HG03135 (cell line): ENCODE data around the gene RAB7A.

Source experiments
- ATAC-seq: cut with Tn5 transposase; IDR thresholded peaks from one replicate; pipeline ENCODE4 v1.9.1; 2021; ENCODE audit warnings: mild to moderate bottlenecking, moderate library complexity; ENCODE audit not compliant: unreplicated experiment

The RAB7A gene

GRCh38 chr3:128848936-128849335, 123.0 kb downstream of the RAB7A start:
- ATAC-seq, result no peak

DNA sequence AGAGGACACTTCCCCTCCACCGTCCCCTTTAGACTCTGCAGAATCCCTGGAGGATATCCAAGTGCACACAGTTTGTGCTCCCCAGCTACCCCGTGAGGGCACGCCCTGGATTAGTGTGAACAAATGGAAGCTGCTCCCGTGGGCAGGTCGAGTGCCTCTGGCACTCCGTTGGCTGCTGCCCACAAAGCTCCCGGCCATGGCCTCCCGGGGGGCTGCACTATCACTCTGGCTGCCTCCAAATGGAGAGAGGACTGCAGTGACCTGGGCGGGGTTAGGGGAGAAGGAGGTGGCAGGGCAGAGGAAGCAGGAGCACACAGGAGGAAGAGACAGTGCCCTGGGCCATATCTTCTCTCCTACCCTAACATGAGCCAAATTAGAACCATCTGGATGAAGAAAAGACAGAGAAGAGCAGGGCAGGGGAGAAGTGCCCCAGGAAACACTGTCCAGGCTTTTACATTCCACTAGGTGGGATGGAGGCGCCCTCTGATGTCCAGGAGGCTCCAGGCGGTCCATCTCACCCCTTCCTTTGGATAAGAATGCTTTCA, 124.0 kb downstream of the RAB7A start:
- no peak for ATAC-seq

GRCh38 chr3:128850544-128850943, 124.6 kb downstream of the RAB7A start:
- ATAC-seq, result no peak

DNA sequence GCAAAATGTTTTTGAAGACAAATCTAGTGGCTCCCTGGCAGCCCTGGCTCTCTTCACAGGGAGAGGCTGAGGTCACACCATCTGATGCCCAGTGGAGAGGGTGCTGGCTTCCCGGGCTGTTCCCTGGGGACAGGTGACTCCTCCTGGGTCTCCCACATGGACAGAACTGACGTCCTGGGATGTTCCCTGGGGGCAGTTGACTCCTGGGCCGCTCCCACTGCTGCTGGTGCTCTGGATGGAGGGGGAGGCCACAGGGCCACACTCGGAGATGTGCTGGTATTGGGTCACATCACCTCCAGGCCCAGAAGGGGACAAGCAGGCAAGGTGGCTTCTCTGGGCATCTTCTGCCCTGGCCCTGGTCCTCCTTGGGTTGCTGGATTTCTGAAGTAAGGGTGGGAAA, 125.6 kb downstream of the RAB7A start:
- ATAC-seq, result no peak

GRCh38 chr3:128853826-128854225, 127.8 kb downstream of the RAB7A start:
- ATAC-seq, result no peak

DNA sequence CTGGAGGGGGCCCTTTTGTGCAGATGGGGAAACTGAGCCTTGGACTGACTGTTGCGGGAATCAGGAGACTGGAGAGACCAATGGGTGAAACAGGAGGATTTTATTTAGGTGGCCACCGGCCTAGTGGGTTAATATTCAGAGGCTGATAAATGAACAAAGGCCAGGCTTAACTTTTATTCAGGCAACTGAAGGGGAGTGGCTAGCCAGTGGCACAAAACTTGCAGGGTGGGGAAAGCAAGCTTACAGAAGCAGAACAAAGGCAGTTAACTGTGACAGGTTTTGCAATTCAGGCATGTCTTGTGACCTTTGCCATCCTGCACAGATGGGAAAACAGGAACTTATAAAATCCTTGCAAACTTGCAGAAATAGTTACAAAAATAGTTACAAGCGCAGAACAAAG, 128.5 kb downstream of the RAB7A start:
- ATAC-seq, result no peak

DNA sequence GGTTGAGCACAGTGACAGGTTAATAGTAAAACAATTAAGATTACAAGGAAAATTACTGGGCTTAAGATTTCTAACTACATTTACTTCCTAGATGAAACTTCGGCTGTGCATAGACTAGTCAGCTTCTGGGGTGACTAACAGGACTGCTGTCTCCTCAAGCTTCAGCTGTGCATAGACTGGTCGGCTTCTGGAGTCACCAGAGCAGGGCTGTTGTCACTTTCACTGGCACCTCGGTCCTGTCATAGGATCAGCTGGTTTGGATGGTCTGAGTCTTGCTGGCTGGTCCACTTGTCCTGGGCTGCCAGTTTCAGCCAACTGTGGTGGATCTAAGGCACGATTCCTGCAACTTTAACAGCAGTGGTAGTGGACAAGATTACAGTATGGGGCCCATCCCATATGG, 129.6 kb downstream of the RAB7A start:
- no peak for ATAC-seq

DNA sequence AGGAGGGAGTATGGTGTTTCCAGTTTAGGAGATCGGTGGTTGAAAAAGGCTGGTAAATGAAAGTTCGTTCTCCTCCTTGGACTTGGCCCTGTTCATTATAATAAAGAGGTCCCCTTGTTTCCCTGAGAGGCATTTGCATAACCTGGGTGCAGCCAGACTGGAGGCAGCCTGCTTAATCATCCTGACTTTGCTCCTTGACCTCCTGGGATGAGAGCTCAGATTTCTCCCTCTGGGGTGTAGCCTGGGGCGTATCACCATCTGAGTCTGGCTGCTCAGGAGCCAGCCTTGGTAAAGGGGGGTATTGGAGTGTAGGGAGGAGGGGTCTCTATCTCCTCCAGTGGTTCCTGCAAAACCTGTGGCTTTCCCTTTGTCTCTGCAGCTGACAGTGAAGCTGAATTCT, 132.2 kb downstream of the RAB7A start:
- ATAC-seq, result no peak

GRCh38 chr3:128859630-128860029, 133.6 kb downstream of the RAB7A start:
- ATAC-seq, result no peak

- no peak for ATAC-seq
Measured at GRCh38 chr3:128861491-128861890, 135.5 kb downstream of the RAB7A start.

- ATAC-seq, result no peak
Measured at GRCh38 chr3:128863560-128863959, 137.6 kb downstream of the RAB7A start.
